ENCODE measurements around the gene AJM1.
A peak's percentile ranks its signal among the peaks of the same experiment; 100 is the strongest.

The AJM1 gene

DNA sequence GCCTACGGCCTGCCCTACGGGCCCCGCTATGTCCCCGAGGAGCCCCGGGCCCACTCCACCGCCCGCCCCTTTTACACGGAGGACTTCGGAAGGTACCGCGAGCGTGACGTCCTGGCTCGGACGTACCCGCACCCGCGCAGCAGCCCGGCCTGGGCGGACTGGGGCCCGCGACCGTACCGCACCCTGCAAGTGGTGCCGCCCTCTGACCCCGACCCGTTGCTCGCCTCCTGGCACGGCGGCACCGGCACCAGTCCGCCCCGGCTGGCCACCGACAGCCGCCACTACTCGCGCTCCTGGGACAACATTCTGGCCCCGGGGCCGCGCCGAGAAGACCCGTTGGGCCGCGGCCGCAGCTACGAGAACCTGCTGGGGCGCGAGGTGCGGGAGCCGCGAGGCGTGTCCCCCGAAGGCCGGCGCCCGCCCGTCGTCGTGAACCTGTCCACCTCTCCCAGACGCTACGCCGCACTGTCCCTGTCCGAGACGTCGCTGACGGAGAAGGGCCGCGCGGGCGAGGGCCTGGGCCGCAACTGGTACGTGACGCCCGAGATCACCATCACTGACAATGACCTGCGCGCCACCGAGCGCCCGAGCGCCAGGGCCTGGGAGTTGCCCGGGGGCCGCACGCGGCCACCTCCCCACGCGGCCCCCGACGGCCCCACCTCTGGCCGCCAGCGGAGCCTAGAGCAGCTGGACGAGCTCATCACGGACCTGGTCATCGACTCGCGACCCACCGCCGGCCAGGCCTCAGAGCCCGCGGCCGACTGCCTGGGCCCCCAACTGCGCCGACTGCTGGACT lies 3.4 kb downstream of the AJM1 start:
- DNase-seq (ENCODE audit: low spot score): no peak

GRCh38 chr9:136846376-136847087 lies 4.3 kb downstream of the AJM1 start:
- no peak for DNase-seq (ENCODE audit: low spot score)

- DNase-seq (ENCODE audit: low spot score): no peak
Observed at GRCh38 chr9:136847088-136847825, 5.0 kb downstream of the AJM1 start.

- DNase-seq (ENCODE audit: low spot score): no peak
Observed at GRCh38 chr9:136847826-136848392, 5.6 kb downstream of the AJM1 start.

DNA sequence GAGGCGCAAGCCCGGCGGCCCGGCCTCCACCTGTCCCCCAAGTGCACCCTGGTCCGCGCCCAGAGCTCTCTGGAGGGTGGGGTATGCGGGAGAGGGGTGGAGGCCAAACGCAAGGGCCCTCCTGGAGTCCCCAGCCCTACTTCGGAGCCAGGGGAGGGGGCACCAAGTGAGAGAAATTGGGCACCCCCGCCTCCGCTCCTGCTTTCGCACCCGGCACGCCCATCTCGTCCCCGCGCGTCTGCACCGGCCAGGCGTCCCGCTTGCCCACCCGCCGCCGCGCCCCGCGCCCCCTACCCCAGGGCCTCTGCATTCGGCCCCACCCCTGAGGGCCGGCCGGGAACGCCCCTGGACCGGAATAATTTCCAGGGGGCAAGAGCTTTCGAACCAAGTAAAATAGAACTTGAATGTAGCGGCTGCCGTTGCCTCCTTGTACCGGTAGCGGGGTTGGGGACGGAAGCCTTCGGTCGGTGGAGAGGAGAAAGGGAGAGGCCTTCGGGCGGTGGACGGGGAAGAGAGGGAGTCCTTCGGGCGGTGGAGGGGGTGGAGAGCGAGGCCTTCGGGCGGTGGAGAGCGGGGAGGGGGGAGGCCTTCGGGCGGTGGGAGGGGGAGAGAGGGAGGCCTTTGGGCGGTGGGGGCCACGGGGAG lies 6.2 kb downstream of the AJM1 start:
- no peak for DNase-seq (ENCODE audit: low spot score)

DNA sequence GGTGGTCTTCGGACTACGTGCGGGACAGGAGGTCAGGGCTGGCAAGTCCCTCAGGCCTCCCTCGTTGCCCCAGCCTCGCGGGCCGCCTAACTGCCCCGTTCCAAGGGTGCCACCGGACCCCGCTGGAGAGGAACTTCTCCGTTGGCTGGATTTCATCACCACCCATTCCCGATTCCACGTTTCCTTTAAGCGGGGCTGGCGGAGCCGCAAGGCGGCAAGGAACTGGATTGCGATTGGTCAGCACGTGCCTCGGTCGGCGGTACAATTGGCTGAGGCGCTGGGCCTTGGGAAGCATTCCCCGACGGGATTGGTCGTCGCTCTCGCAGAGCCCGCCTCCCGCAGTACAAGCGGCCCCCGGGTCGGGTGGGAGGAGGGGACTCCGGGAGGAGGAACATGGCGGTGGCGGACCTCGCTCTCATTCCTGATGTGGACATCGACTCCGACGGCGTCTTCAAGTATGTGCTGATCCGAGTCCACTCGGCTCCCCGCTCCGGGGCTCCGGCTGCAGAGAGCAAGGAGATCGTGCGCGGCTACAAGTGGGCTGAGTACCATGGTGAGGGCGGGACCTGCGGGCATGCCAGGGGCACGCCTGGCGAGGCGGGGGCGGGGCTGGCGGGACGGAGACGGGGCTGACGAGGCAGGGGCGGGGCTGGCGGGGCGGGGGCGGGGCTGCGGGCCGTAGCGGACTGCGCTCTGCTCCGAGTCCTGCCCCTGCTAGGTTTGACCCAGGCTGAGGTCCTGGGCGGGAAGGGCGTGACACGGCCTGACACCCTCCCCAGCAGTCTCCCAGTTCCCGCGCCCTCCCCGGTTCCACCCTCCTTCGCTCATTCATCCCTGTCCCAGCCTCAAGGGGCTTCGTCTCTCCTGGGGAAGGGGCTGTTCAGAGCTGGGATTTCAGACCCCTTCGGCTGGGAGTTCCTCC lies 7.0 kb downstream of the AJM1 start, which contains the start of gene PHPT1:
Gene PHPT1, plus strand, starts transcription at position 372 of the 922 bp plus-strand sequence. Its CDS starts 22 bp downstream, at position 394.
- peak; percentile 99 for DNase-seq (ENCODE audit: low spot score)

DNA sequence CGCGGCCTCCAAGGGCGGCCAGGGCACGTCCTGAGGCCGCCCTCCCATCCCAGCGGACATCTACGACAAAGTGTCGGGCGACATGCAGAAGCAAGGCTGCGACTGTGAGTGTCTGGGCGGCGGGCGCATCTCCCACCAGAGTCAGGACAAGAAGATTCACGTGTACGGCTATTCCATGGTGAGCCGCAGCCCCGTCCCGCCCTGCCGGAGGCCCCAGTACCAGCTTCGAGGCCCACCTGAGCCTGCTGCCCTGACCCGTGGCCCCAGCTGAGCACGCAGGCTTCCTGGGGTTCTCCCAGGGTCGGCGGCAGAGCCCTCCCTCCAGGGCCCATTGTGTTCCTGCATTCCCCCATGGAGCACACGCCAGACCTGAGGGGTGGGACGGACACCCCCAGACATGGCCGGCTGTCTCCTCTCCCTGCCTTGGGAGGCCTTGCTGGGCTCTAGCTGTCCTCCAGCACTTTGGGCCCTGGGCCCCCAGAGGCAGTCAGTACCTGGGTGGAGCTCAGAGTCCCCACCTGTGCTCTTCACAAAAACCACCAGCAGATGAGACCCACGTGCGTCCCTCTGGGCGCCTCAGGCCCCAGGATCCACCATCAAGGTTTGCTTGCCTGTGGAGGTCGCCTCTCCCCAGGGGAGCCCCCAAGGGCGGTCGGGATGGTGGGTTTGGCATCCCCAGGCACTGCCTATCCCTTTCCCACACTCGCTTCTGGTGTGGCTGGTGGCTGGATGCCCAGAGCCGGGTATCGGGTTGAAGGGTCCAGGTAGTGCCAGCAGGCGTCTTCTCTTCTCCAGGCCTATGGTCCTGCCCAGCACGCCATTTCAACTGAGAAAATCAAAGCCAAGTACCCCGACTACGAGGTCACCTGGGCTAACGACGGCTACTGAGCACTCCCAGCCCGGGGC lies 7.9 kb downstream of the AJM1 start:
- no peak for DNase-seq (ENCODE audit: low spot score)

GRCh38 chr9:136850866-136851775 lies 8.8 kb downstream of the AJM1 start:
- DNase-seq (ENCODE audit: low spot score): no peak

GRCh38 chr9:136851941-136852663 lies 9.8 kb downstream of the AJM1 start, which contains the start of gene MAMDC4:
Gene MAMDC4 (plus strand): TSS chr9:136852346. CDS start chr9:136852417, 71 bp downstream.
- no peak for DNase-seq (ENCODE audit: low spot score)

- no peak for DNase-seq (ENCODE audit: low spot score)
Observed at GRCh38 chr9:136852664-136853595, 10.7 kb downstream of the AJM1 start.

GRCh38 chr9:136853596-136854112 lies 11.4 kb downstream of the AJM1 start:
- no peak for DNase-seq (ENCODE audit: low spot score)

GRCh38 chr9:136854113-136854841 lies 12.0 kb downstream of the AJM1 start:
- no peak for DNase-seq (ENCODE audit: low spot score)

DNA sequence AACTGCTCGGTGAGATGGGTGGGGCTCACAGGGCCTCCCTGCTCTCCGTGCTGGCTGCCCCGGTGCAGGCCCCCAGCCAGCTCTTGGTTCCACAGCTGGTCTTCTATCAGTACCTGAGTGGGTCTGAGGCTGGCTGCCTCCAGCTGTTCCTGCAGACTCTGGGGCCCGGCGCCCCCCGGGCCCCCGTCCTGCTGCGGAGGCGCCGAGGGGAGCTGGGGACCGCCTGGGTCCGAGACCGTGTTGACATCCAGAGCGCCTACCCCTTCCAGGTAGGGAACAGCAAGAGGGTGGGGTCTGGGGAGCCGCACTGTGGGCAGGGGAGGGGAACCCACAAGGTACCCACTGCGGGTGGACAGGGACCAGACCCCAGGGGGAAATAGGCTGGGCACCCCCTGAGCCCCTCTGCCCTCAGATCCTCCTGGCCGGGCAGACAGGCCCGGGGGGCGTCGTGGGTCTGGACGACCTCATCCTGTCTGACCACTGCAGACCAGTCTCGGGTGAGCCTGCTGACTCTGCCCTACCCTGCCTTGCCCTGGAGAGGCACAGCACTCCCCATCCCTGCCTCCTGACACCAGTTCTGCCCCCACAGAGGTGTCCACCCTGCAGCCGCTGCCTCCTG lies 12.7 kb downstream of the AJM1 start:
- DNase-seq (ENCODE audit: low spot score): no peak

GRCh38 chr9:136855461-136856078 lies 13.3 kb downstream of the AJM1 start:
- DNase-seq (ENCODE audit: low spot score): no peak

DNA sequence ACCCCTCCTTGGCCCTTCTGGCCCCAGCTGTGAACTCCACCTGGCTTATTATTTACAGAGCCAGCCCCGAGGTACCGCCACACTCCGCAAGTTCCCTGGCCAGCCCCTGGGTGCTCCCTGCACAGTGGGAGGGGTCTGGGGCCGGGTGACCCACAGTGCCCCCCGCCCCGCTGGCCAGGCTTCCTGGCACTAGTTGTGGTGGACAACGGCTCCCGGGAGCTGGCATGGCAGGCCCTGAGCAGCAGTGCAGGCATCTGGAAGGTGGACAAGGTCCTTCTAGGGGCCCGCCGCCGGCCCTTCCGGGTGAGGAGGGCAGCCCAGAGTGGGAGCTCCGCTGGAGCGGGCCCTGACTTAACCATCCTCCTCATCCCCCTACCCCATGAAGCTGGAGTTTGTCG lies 13.8 kb downstream of the AJM1 start:
- DNase-seq (ENCODE audit: low spot score): no peak
